HEK293 (cell line): Measurements from ENCODE around the gene SUGP2.

Experiments
- KLF16 ChIP-seq: fragments of 450-650 bp; formaldehyde crosslinking; IDR thresholded peaks from 2 replicates; pipeline ENCODE4 v1.5.1; 2017; ENCODE audit warnings: missing biosample characterization, missing genetic modification characterization
- ZNF112 ChIP-seq: fragments of 450-650 bp; formaldehyde crosslinking; IDR thresholded peaks from 2 replicates; pipeline ENCODE4 v1.5.0; 2017; ENCODE audit warnings: missing biosample characterization, missing genetic modification characterization
- ZNF214 ChIP-seq: fragments of 450-650 bp; formaldehyde crosslinking; IDR thresholded peaks from 2 replicates; pipeline ENCODE4 v1.5.1; 2017; ENCODE audit warnings: missing biosample characterization, mild to moderate bottlenecking, missing genetic modification characterization, borderline replicate concordance
- ZNF416 ChIP-seq: fragments of 450-650 bp; formaldehyde crosslinking; IDR thresholded peaks from 2 replicates; pipeline ENCODE4 v1.5.1; 2016; ENCODE audit warnings: missing biosample characterization, missing genetic modification characterization
- TF ChIP-seq, protein P1 (sequence below): fragments of 450-650 bp; formaldehyde crosslinking; IDR thresholded peaks from 2 replicates; pipeline ENCODE4 v1.5.1; 2016; ENCODE audit warnings: missing biosample characterization, missing genetic modification characterization
- TF ChIP-seq, protein P2 (sequence below): fragments of 450-650 bp; formaldehyde crosslinking; IDR thresholded peaks from 2 replicates; pipeline ENCODE4 v1.5.1; 2016; ENCODE audit warnings: missing biosample characterization, missing genetic modification characterization
- TF ChIP-seq, protein P3 (sequence below): fragments of 450-650 bp; formaldehyde crosslinking; conservative IDR thresholded peaks from 2 replicates; pipeline ENCODE4 v1.5.1; 2016; ENCODE audit warnings: low read depth, missing biosample characterization, missing genetic modification characterization

DNA sequence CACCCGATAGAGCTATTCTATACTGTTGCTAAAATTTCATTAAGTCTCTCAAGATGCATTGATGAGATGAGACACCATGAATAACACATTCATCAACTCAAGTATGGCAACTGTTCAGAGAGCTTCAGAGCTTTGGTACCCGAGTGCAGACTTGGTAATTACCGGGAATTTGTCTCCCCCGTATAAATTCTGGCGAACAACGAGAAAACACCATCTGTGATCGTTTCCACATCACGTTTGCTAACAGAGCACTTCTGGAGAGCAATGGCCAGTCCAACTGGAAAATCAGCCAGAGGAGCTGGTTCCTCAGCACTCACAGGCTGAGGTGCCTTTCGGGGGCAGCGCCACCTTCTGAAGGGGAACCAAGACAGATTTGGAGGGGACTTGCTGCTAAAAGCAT lies 40.2 kb downstream of the SUGP2 start:
- TF ChIP-seq ZNF416 (tag by site-specific recombination) (no peak), ZNF112 (no peak), ZNF214 (tag by site-specific recombination) (no peak), KLF16 (tag by site-specific recombination) (no peak)
- TF ChIP-seq, protein P1, sequence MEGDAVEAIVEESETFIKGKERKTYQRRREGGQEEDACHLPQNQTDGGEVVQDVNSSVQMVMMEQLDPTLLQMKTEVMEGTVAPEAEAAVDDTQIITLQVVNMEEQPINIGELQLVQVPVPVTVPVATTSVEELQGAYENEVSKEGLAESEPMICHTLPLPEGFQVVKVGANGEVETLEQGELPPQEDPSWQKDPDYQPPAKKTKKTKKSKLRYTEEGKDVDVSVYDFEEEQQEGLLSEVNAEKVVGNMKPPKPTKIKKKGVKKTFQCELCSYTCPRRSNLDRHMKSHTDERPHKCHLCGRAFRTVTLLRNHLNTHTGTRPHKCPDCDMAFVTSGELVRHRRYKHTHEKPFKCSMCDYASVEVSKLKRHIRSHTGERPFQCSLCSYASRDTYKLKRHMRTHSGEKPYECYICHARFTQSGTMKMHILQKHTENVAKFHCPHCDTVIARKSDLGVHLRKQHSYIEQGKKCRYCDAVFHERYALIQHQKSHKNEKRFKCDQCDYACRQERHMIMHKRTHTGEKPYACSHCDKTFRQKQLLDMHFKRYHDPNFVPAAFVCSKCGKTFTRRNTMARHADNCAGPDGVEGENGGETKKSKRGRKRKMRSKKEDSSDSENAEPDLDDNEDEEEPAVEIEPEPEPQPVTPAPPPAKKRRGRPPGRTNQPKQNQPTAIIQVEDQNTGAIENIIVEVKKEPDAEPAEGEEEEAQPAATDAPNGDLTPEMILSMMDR (tag by site-specific recombination) = no peak
- TF ChIP-seq, protein P2, sequence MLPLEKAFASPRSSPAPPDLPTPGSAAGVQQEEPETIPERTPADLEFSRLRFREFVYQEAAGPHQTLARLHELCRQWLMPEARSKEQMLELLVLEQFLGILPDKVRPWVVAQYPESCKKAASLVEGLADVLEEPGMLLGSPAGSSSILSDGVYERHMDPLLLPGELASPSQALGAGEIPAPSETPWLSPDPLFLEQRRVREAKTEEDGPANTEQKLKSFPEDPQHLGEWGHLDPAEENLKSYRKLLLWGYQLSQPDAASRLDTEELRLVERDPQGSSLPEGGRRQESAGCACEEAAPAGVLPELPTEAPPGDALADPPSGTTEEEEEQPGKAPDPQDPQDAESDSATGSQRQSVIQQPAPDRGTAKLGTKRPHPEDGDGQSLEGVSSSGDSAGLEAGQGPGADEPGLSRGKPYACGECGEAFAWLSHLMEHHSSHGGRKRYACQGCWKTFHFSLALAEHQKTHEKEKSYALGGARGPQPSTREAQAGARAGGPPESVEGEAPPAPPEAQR (tag by site-specific recombination) = no peak
- TF ChIP-seq, protein P3, sequence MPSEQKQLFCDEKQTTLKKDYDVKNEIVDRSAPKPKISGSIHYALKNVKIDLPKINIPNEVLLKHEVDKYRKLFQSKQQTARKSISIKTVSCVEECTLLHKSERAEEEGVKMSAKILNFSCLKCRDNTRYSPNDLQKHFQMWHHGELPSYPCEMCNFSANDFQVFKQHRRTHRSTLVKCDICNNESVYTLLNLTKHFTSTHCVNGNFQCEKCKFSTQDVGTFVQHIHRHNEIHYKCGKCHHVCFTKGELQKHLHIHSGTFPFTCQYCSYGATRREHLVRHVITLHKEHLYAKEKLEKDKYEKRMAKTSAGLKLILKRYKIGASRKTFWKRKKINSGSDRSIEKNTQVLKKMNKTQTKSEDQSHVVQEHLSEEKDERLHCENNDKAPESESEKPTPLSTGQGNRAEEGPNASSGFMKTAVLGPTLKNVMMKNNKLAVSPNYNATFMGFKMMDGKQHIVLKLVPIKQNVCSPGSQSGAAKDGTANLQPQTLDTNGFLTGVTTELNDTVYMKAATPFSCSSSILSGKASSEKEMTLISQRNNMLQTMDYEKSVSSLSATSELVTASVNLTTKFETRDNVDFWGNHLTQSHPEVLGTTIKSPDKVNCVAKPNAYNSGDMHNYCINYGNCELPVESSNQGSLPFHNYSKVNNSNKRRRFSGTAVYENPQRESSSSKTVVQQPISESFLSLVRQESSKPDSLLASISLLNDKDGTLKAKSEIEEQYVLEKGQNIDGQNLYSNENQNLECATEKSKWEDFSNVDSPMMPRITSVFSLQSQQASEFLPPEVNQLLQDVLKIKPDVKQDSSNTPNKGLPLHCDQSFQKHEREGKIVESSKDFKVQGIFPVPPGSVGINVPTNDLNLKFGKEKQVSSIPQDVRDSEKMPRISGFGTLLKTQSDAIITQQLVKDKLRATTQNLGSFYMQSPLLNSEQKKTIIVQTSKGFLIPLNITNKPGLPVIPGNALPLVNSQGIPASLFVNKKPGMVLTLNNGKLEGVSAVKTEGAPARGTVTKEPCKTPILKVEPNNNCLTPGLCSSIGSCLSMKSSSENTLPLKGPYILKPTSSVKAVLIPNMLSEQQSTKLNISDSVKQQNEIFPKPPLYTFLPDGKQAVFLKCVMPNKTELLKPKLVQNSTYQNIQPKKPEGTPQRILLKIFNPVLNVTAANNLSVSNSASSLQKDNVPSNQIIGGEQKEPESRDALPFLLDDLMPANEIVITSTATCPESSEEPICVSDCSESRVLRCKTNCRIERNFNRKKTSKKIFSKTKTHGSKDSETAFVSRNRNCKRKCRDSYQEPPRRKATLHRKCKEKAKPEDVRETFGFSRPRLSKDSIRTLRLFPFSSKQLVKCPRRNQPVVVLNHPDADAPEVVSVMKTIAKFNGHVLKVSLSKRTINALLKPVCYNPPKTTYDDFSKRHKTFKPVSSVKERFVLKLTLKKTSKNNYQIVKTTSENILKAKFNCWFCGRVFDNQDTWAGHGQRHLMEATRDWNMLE = no peak
